C4-2B (cell line): Measurements from ENCODE around the gene OR52E8.

ENCODE experiments used
- ZFX ChIP-seq: fragments of 450-650 bp; IDR thresholded peaks from 2 replicates; pipeline ENCODE4 v1.6.1; 2017
- TF ChIP-seq, protein P1 (sequence below): fragments of 450-650 bp; conservative IDR thresholded peaks from 2 replicates; pipeline ENCODE4 v1.5.1; 2017; ENCODE audit warnings: mild to moderate bottlenecking

DNA sequence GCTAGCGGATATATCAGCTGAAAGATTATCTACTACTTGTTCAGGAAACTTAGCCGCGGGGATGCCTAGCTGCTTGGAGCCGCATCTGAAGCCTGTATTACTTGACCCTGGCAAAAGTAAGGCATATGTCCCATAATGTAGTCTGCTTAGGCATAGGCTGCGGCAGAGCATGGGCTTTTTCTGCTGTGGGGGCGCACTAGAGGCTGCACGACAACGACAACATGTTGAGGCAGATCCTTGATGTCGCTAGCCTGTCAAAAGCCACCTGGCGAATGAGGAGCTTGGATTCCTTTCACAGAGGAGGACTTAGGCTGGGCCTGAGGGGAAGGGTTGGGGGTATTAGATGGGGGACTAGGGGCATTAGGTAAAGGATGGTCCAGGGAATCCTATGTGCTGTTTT is 49.9 kb downstream of the OR52E8 start:
- TF ChIP-seq, protein P1, sequence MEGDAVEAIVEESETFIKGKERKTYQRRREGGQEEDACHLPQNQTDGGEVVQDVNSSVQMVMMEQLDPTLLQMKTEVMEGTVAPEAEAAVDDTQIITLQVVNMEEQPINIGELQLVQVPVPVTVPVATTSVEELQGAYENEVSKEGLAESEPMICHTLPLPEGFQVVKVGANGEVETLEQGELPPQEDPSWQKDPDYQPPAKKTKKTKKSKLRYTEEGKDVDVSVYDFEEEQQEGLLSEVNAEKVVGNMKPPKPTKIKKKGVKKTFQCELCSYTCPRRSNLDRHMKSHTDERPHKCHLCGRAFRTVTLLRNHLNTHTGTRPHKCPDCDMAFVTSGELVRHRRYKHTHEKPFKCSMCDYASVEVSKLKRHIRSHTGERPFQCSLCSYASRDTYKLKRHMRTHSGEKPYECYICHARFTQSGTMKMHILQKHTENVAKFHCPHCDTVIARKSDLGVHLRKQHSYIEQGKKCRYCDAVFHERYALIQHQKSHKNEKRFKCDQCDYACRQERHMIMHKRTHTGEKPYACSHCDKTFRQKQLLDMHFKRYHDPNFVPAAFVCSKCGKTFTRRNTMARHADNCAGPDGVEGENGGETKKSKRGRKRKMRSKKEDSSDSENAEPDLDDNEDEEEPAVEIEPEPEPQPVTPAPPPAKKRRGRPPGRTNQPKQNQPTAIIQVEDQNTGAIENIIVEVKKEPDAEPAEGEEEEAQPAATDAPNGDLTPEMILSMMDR = no peak
- TF ChIP-seq ZFX = no peak
